Lower lobe of right lung (tissue), 2 donors: ENCODE results near the gene FAM163B. TPM values are rescaled to one million over a fixed set of nuclear protein-coding genes. Genes with fewer than 3 reads are reported as not detected.

ENCODE experiments used
- ATAC-seq, 2 donors: fragments of 200-7000 bp; cut with Tn5 transposase; one replicate each; pipeline ENCODE4 v1.9.1; 2020 to 2022; ENCODE audit warnings: mild to moderate bottlenecking in 2 of 2, moderate library complexity in 2 of 2
- DNase-seq: peaks from one replicate; pipeline ENCODE4 v3.0.0-alpha.2; 2020
- H3K27ac ChIP-seq: fragments of 200-600 bp; one replicate; pipeline ENCODE4 v1.8.0; 2022
- H3K27me3 ChIP-seq: fragments of 200-600 bp; one replicate; pipeline ENCODE4 v1.8.0; 2022; ENCODE audit warnings: low read depth
- H3K36me3 ChIP-seq: fragments of 200-600 bp; one replicate; pipeline ENCODE4 v1.8.0; 2022; ENCODE audit warnings: mild to moderate bottlenecking
- H3K4me1 ChIP-seq: fragments of 200-600 bp; one replicate; pipeline ENCODE4 v1.8.0; 2022
- H3K4me3 ChIP-seq: fragments of 200-600 bp; one replicate; pipeline ENCODE4 v1.8.0; 2022; ENCODE audit warnings: mild to moderate bottlenecking
- H3K9me3 ChIP-seq: fragments of 200-600 bp; one replicate; pipeline ENCODE4 v1.8.0; 2022
- intact Hi-C: fragments of 100-400 bp; cut with DNase I; formaldehyde crosslinking; loops from one replicate; pipeline ENCODE4 v1.11.0; 2022
- total RNA-seq: library from RNA; stranded (reverse); fragmentation: NEBNext Ultra II Directional; extraction: Animal tissue kit (Norgen Biotek cat#: 25700); gene quantifications from one replicate; pipeline ENCODE4 v1.2.1, GENCODE V29; 2021
- TF ChIP-seq, protein P1 (sequence below): fragments of 200-600 bp; IDR thresholded peaks from one replicate; pipeline ENCODE4 v1.8.0; 2022; ENCODE audit warnings: antibody characterized with exemption, mild to moderate bottlenecking
- donor health status: DM: no; HTN: yes; CAD: no; lungs with severe emphysema.

FAM163B gene
- total RNA-seq, 1 donor from 2014 or later = not detected

DNA sequence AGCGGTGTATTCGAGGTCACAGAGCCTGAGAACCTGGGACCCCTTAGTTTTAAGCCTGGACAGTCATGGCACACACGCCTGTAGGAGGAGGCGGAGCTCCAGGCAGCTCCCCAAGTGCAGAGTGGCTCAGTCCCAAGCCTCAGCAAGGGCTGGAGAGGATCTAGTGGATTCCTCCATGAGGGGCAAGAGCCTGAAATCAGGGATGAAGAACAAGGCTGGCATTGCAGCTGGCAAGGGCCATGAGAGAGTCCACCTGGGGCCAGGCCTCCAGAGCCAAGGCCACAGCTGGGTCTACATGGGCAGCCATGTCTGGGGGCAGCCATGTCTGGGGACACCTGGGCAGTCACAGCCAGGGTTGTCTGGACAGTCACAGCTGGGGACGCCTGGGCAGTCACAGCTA is 52.8 kb downstream of the FAM163B start:
- DNase-seq (no peak), ATAC-seq (no peak)
- TF ChIP-seq, protein P1, sequence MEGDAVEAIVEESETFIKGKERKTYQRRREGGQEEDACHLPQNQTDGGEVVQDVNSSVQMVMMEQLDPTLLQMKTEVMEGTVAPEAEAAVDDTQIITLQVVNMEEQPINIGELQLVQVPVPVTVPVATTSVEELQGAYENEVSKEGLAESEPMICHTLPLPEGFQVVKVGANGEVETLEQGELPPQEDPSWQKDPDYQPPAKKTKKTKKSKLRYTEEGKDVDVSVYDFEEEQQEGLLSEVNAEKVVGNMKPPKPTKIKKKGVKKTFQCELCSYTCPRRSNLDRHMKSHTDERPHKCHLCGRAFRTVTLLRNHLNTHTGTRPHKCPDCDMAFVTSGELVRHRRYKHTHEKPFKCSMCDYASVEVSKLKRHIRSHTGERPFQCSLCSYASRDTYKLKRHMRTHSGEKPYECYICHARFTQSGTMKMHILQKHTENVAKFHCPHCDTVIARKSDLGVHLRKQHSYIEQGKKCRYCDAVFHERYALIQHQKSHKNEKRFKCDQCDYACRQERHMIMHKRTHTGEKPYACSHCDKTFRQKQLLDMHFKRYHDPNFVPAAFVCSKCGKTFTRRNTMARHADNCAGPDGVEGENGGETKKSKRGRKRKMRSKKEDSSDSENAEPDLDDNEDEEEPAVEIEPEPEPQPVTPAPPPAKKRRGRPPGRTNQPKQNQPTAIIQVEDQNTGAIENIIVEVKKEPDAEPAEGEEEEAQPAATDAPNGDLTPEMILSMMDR = no peak
- Histone ChIP-seq H3K27me3 (no peaks in the 10 kb centered on the region), H3K36me3 (peaks cover 21% of the 10 kb centered on the region), H3K4me1 (peaks cover 44% of the 10 kb centered on the region), H3K4me3 (no peak overlapping the region), H3K27ac (no peak overlapping the region), H3K9me3 (no peaks in the 10 kb centered on the region)
- intact Hi-C loops = no loop called here

DNA sequence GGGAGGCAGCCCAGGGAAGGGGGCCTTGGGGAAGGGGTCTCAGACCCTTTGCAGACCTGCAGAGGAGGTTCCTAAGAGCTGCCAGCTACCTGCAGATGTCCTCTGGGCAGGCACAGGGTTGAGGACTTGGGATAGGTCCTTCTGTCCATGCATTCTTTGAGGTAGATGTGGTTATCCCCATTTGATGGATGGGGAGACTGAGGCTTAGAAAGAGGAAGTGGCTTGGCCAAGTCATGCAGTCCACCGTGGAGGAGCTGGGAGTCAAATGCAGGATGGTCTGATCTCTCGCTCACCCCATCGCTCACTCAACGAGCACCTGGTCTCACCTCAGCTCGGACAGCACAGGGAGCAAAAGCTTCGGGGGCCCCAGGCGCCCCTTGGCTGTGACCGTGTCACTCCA is 54.5 kb downstream of the FAM163B start:
- Histone ChIP-seq H3K4me3 (no peak overlapping the region), H3K36me3 (peaks cover 22% of the 10 kb centered on the region), H3K27ac (no peak overlapping the region), H3K27me3 (no peaks in the 10 kb centered on the region), H3K4me1 (peaks cover 28% of the 10 kb centered on the region), H3K9me3 (no peaks in the 10 kb centered on the region)
- ATAC-seq = no peak
- intact Hi-C loops = no loop called here
- TF ChIP-seq, protein P1 = no peak
- DNase-seq = no peak

DNA sequence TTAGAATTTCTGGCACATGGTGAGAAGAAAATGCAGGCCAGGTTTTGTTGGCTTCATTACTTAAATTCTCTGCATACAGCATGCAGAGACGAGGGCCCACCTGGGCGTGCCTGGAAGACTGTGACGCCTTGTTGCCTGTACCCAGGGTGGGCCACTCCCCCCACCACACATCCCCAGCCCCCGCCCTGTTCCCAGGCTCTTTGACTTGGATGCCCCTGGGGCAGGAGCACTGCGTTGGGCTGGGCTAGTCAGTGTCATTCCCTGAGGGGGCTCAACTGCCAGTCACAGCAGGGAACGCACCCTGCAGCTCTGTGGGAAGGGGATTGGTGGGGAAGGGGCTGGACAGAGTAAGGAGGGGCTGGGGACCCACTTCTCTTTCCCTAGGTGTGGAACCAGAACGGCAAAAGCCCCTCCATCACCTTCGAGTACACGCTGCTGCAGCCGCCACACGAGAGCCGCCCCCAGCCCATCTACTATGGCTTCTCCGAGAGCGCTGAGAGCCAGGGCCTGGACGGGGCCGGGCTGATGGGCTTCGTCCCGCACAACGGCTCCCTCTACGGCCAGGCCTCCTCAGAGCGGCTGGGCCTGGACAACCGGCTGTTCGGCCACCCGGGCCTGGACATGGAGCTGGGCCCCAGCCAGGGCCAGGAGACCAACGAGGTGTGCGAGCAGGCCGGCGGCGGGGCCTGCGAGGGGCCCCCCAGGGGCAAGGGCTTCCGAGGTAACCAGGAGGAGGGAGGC is 55.0 kb downstream of the FAM163B start:
- Histone ChIP-seq H3K9me3 (no peaks in the 10 kb centered on the region), H3K27me3 (no peaks in the 10 kb centered on the region), H3K27ac (no peak overlapping the region), H3K4me3 (no peak overlapping the region), H3K4me1 (peaks cover 25% of the 10 kb centered on the region), H3K36me3 (peaks cover 22% of the 10 kb centered on the region)
- no peak for DNase-seq
- TF ChIP-seq, protein P1 = no peak
- no peak for ATAC-seq
- intact Hi-C loops = no loop called here

DNA sequence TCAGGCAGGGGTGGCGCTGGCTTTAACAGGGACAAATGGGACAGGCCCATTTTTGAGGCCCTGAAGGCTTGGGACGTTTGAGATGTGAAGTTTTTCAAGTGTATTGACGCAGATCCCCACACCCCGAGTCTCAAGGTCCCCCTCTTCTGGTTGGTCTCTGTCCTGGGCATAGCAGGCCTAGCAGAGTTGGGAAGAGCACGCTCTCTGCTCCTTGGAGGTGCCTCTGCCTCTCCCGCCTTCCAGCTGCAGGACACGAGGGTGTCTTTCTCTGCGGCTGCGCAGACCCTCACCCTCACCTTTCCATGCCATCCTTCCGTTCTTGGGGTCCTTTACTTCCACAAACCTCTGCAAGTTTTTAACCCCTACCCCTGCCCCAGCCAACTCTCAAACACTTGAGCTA is 56.1 kb downstream of the FAM163B start:
- DNase-seq (no peak), ATAC-seq (no peak)
- Histone ChIP-seq H3K4me1 (peaks cover 15% of the 10 kb centered on the region), H3K9me3 (no peaks in the 10 kb centered on the region), H3K27ac (no peak overlapping the region), H3K36me3 (peaks cover 22% of the 10 kb centered on the region), H3K27me3 (no peaks in the 10 kb centered on the region), H3K4me3 (no peak overlapping the region)
- TF ChIP-seq, protein P1 = no peak
- intact Hi-C loops = no loop called here

DNA sequence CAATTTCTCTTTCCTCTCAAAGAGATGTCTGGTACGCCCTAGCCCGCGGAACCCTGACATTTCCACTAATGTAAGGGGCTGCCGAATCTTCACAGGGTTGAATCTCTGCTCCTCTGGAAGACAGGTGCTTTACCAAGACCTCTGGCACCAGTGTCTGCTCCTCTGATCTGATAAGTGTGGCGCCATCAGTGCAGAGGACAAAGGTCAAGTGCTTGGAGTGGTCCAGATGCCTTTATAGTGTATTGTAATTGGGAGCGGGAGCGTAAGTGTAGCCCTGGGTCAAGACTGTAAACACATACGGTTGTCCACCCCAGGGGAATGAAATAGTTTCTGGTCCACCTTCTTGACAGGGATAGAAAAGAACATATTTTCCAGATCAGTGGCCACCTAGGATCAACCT is 57.0 kb downstream of the FAM163B start:
- DNase-seq = no peak
- Histone ChIP-seq H3K4me3 (no peak overlapping the region), H3K36me3 (peaks cover 31% of the 10 kb centered on the region), H3K27ac (no peak overlapping the region), H3K4me1 (peaks cover 6% of the 10 kb centered on the region), H3K9me3 (no peaks in the 10 kb centered on the region), H3K27me3 (no peaks in the 10 kb centered on the region)
- TF ChIP-seq, protein P1 = no peak
- no peak for ATAC-seq
- intact Hi-C loops = no loop called here
